Measurements from ENCODE around the gene PPP2R5A. TPM values are rescaled to one million over a fixed set of nuclear protein-coding genes. Genes with fewer than 3 reads are reported as not detected.

Gene PPP2R5A
- total and polyA plus RNA-seq, 10 donors = 34.9 to 82.5 (median 68.7) TPM

DNA sequence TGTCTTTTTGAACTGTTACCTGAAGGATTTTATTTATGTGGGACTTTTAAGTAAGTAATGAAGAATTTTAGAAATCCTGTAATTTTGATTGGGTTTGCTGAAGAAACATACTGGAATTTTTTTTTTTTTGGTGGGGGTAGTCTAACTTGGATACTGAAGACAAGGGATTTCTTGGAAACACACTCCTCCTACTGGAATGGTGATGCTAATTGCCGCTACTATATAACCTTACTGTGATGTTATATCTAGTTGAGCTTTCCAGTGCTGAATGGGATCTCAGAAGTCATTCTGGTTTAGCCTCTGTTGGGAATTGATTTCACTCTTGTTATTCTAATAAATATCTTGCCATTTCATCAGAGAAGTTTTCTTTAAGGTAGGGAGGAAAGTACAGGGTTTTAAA, 8.4 kb downstream of the PPP2R5A start:
- Histone ChIP-seq H3K4me3 (no peak overlapping the region), H3K9me3 (no peaks in the 10 kb centered on the region), H3K27ac (peak overlapping the region in 1 of 8 donors; percentile 100), H3K4me1 (peaks cover 46 to 89% (median 84%) of the 10 kb centered on the region in 6 donors), H3K36me3 (no peaks in the 10 kb centered on the region), H3K27me3 (replicated peaks in 1 of 7) (no peaks in the 10 kb centered on the region)
- no peak for DNase-seq
- WGBS, 5 donors = 68 to 86% (median 76%) methylated on average over 1 of the region's 1 CpG
- intact Hi-C loops (cut with DNase I; ENCODE audit: low total_unique reads) = loop anchor here (5.0 to 10.0 kb wide), 3 partner anchors 61 to 611 kb away; no protein-coding TSS in a partner anchor
- TF ChIP-seq POLR2A (IDR thresholded peaks at IDR 0.05) (no peak), POLR2AphosphoS5 (IDR thresholded peaks at IDR 0.05) (no peak)
- TF ChIP-seq, protein P1, sequence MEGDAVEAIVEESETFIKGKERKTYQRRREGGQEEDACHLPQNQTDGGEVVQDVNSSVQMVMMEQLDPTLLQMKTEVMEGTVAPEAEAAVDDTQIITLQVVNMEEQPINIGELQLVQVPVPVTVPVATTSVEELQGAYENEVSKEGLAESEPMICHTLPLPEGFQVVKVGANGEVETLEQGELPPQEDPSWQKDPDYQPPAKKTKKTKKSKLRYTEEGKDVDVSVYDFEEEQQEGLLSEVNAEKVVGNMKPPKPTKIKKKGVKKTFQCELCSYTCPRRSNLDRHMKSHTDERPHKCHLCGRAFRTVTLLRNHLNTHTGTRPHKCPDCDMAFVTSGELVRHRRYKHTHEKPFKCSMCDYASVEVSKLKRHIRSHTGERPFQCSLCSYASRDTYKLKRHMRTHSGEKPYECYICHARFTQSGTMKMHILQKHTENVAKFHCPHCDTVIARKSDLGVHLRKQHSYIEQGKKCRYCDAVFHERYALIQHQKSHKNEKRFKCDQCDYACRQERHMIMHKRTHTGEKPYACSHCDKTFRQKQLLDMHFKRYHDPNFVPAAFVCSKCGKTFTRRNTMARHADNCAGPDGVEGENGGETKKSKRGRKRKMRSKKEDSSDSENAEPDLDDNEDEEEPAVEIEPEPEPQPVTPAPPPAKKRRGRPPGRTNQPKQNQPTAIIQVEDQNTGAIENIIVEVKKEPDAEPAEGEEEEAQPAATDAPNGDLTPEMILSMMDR (IDR thresholded peaks at IDR 0.05 in 8 of 11, conservative IDR thresholded peaks at IDR 0.05 in 3 of 11) = peak in 2 of 11 experiments; percentile 8 to 20

DNA sequence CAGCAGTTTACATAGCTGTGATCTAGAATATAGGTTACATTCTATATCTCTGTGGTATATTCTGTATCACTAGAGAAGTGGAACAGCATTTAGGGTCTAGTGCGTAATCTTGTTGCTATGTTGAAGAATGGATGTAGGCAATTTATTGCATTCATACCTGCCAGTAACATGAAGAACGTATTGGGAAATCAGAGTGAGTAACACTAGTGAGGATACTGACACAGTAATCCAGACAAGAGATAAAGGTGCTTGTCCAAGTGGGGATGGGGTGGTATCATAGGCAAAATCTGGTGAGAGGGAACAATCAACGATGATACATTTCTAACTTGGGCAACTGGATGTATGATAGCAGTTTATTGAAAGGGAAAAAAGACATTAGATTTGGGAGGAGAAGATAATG, 9.8 kb downstream of the PPP2R5A start:
- Histone ChIP-seq H3K4me1 (peaks cover 34 to 85% (median 73%) of the 10 kb centered on the region in 6 donors), H3K27ac (no peak overlapping the region)
- intact Hi-C loops (cut with DNase I; ENCODE audit: low total_unique reads) = loop anchor here (5.0 to 10.0 kb wide), 3 partner anchors 60 to 613 kb away; no protein-coding TSS in a partner anchor

DNA sequence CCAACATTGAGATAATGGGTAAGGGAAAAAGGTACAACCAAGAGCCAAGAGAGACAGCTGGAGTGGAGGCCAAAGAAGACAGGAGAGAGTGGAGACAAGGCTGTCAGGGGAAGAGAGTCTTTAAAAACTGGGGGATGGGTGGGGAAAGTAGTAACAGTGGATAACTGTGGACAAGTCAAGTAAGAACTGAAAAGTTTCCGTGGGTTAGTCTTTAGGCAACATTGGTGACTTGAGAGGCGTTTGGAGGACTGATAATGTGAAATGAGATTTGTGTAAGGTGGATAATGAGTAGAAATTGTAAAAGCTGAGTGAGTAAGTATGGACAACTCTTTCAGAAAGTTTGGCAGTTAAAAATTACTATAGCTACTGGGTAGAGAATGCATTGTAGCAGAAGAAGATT, 10.4 kb downstream of the PPP2R5A start:
- 60 to 77% (median 74%) methylated on average over 2 of the region's 2 CpGs for WGBS, 5 donors
- Histone ChIP-seq H3K27ac (no peak overlapping the region), H3K4me1 (peaks cover 28 to 85% (median 70%) of the 10 kb centered on the region in 6 donors)

More for the DNA sequence above, 9.8 kb downstream of the PPP2R5A start:
- TF ChIP-seq, protein P1 (IDR thresholded peaks at IDR 0.05 in 8 of 11, conservative IDR thresholded peaks at IDR 0.05 in 3 of 11) = no peak
- TF ChIP-seq POLR2A (IDR thresholded peaks at IDR 0.05) (no peak), POLR2AphosphoS5 (IDR thresholded peaks at IDR 0.05) (no peak)
- no peak for DNase-seq
- Histone ChIP-seq H3K36me3 (no peaks in the 10 kb centered on the region), H3K27me3 (replicated peaks in 1 of 7) (no peaks in the 10 kb centered on the region), H3K4me3 (no peak overlapping the region), H3K9me3 (no peaks in the 10 kb centered on the region)
- WGBS, 5 donors = 77 to 92% (median 88%) methylated on average over 3 of the region's 3 CpGs

DNA sequence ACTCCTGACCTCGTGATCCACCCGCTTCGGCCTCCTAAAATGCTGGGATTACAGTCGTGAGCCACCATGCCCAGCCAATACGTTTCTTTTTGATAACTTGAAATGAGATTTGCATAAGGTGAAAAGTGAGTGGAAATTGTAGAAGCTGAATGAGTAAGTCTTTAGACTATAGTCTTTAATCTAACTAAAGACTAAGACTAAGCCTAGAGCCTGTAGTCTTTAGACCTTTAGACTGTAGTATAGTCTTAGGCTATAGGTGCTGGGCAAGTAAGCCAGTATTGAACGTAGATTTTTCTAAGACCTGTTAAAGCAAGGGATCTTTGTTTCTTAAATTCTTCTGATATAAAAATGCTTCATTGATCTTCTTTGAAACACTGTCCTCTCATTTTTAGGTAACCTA, 12.1 kb downstream of the PPP2R5A start:
- Histone ChIP-seq H3K27me3 (replicated peaks in 1 of 7) (no peaks in the 10 kb centered on the region), H3K27ac (no peak overlapping the region), H3K9me3 (no peaks in the 10 kb centered on the region), H3K36me3 (no peaks in the 10 kb centered on the region), H3K4me3 (no peak overlapping the region), H3K4me1 (peaks cover 11 to 85% (median 67%) of the 10 kb centered on the region in 6 donors)
- intact Hi-C loops (cut with DNase I; ENCODE audit: low total_unique reads) = loop anchor here (10.0 kb wide), 1 partner anchor 57 kb away; no protein-coding TSS in a partner anchor
- whole genome bisulfite sequencing, 5 donors = 83 to 91% (median 87%) methylated on average over 6 of the region's 6 CpGs
- TF ChIP-seq POLR2A (IDR thresholded peaks at IDR 0.05) = no peak
- TF ChIP-seq, protein P1 (IDR thresholded peaks at IDR 0.05 in 8 of 11, conservative IDR thresholded peaks at IDR 0.05 in 3 of 11) = no peak
- no peak for TF ChIP-seq POLR2AphosphoS5 (IDR thresholded peaks at IDR 0.05)
- no peak for DNase-seq

More for the DNA sequence above, 10.4 kb downstream of the PPP2R5A start:
- no peaks in the 10 kb centered on the region for H3K36me3 ChIP-seq
- DNase-seq = no peak
- H3K27me3 ChIP-seq (replicated peaks in 1 of 7) = no peaks in the 10 kb centered on the region
- intact Hi-C loops (cut with DNase I; ENCODE audit: low total_unique reads) = loop anchor here (10.0 kb wide), 1 partner anchor 59 kb away; no protein-coding TSS in a partner anchor
- TF ChIP-seq POLR2A (IDR thresholded peaks at IDR 0.05) (no peak), POLR2AphosphoS5 (IDR thresholded peaks at IDR 0.05) (no peak)
- TF ChIP-seq, protein P1 (IDR thresholded peaks at IDR 0.05 in 8 of 11, conservative IDR thresholded peaks at IDR 0.05 in 3 of 11) = no peak
- H3K4me3 ChIP-seq = no peak overlapping the region
- H3K9me3 ChIP-seq = no peaks in the 10 kb centered on the region

Data from spleen (tissue), 11 donors.